Heart left ventricle (tissue), 16 donors: ENCODE results near the gene XRCC5. TPM values are rescaled to one million over a fixed set of nuclear protein-coding genes. Genes with fewer than 3 reads are reported as not detected.

ENCODE experiments used
- ATAC-seq, 4 donors: fragments of 200-7000 bp; cut with Tn5 transposase; one replicate each; pipeline ENCODE4 v1.9.1; 2020 to 2022; ENCODE audit warnings: moderate library complexity in 4 of 4, mild to moderate bottlenecking in 3 of 4, moderate number of reproducible peaks in 1 of 4
- DNase-seq, 5 donors: peaks; one replicate each; pipeline ENCODE4 v3.0.0-alpha.2; 2020
- H3K27ac ChIP-seq, 12 donors: fragments of 200-600 bp; sonication (generic) in 4 of 12; one replicate each; pipeline versions ENCODE4 v1.5.0 to v1.8.0; 2016 to 2022; ENCODE audit warnings: mild to moderate bottlenecking in 2 of 12
- H3K27me3 ChIP-seq, 9 donors: fragments of 200-600 bp; sonication (generic) in 2 of 9; one replicate each; pipeline versions ENCODE4 v1.5.1 to v1.8.0; 2016 to 2022; ENCODE audit warnings: mild to moderate bottlenecking in 3 of 9
- H3K36me3 ChIP-seq, 9 donors: fragments of 200-600 bp; sonication (generic) in 2 of 9; one replicate each; pipeline versions ENCODE4 v1.5.0 to v1.8.0; 2018 to 2022; ENCODE audit warnings: mild to moderate bottlenecking in 2 of 9
- H3K4me1 ChIP-seq, 12 donors: fragments of 200-600 bp; sonication (generic) in 4 of 12; one replicate each; pipeline versions ENCODE4 v1.5.0 to v1.8.0; 2016 to 2022; ENCODE audit warnings: mild to moderate bottlenecking in 3 of 12
- H3K4me3 ChIP-seq, 12 donors: fragments of 200-600 bp; sonication (generic) in 4 of 12; one replicate each; pipeline versions ENCODE4 v1.5.0 to v1.8.0; 2017 to 2022; ENCODE audit warnings: mild to moderate bottlenecking in 9 of 12, moderate library complexity in 4 of 12
- H3K9me3 ChIP-seq, 12 donors: fragments of 200-600 bp; sonication (generic) in 4 of 12; one replicate each; pipeline versions ENCODE4 v1.5.0 to v1.8.0; 2016 to 2022; ENCODE audit warnings: mild to moderate bottlenecking in 1 of 12
- POLR2A ChIP-seq, 2 donors: fragments of 450-650 bp; IDR thresholded peaks; one replicate each; pipeline ENCODE4 v1.6.1; 2017; ENCODE audit warnings: antibody characterized with exemption in 2 of 2, mild to moderate bottlenecking in 2 of 2, moderate library complexity in 2 of 2
- WGBS, 4 donors: extraction: QIAGEN DNeasy Blood & Tissue Kit in 2 of 4; methylation state at CpG; one replicate each; pipeline versions ENCODE4 v1.1.5 to v1.1.7; 2013 to 2018; 5-methylcytosine and 5-hydroxymethylcytosine counted together
- intact Hi-C, 10 donors: fragments of 100-400 bp; cut with DNase I; formaldehyde crosslinking; loops; one replicate each; pipeline versions ENCODE4 v1.11.1 to v1.14.2; 2022
- polyA plus RNA-seq, 2 donors: library from polyadenylated mRNA; stranded (reverse); fragments of 200-250 nt; gene quantifications; one replicate each; pipeline ENCODE4 v1.2.3, GENCODE V29; 2013
- total RNA-seq, 9 donors: library from RNA; depleted of rRNA in 2 of 9; stranded (reverse); fragments of >200 nt in 2 of 9; fragmentation: NEBNext Ultra II Directional in 3 of 9; extraction: Animal tissue kit (Norgen Biotek cat#: 25700) in 3 of 9; gene quantifications; one replicate each; pipeline versions ENCODE4 v1.1.0 to v1.2.4, GENCODE V29; 2016 to 2023
- TF ChIP-seq, protein P1 (sequence below), 12 donors: fragments of 200-600 bp; sonication (generic) in 4 of 12; IDR thresholded peaks; one replicate each; pipeline versions ENCODE4 v1.5.0 to v1.8.0; 2018 to 2022; ENCODE audit warnings: antibody characterized with exemption in 12 of 12, mild to moderate bottlenecking in 5 of 12
- donor health status: ischemic (EF 13 %, LVEDD 7.1; RV severe dilation, severe dysfunction).
- donor health status: healthy with polysubstance abuse.
- donor health status: DM: no; HTN: yes; CAD: no.
- donor health status: DM: no; HTN: no; CAD: no.
- donor health status: ischemic (EF 25% LVEDD 6.9; RV normal size, moderate dysfunction).
- donor health status: ischemic (EF 25% LVEDD 5.7; RV mildly dilated, moderate dysfunction).
- donor health status: healthy.
- donor health status: DM: yes; HTN: yes; CAD: no.
- donor health status: ischemic (EF 35%, LVEDD 5.7; RV mildly dilated, moderate dysfunction).
- donor health status: nonischemic (EF 11% LVEDD 7.7; RV severe dilation, severe dysfunction).
- donor health status: DM: yes; HTN: yes; CAD: no.
- donor health status: PGD.
- donor health status: ischemic (EF 29% LVEDD 5.4; RV normal size, mild dysfunction).
- donor health status: nonischemic (EF 23%, LVEDD 6.1; RV moderate dilation, normal function).

Gene XRCC5
- total and polyA plus RNA-seq, 11 donors: 40.0 to 197 (median 126) TPM

- H3K36me3 ChIP-seq: no peaks in the 10 kb centered on the region
- no peak for TF ChIP-seq POLR2A (IDR thresholded peaks at IDR 0.05)
- TF ChIP-seq, protein P1, sequence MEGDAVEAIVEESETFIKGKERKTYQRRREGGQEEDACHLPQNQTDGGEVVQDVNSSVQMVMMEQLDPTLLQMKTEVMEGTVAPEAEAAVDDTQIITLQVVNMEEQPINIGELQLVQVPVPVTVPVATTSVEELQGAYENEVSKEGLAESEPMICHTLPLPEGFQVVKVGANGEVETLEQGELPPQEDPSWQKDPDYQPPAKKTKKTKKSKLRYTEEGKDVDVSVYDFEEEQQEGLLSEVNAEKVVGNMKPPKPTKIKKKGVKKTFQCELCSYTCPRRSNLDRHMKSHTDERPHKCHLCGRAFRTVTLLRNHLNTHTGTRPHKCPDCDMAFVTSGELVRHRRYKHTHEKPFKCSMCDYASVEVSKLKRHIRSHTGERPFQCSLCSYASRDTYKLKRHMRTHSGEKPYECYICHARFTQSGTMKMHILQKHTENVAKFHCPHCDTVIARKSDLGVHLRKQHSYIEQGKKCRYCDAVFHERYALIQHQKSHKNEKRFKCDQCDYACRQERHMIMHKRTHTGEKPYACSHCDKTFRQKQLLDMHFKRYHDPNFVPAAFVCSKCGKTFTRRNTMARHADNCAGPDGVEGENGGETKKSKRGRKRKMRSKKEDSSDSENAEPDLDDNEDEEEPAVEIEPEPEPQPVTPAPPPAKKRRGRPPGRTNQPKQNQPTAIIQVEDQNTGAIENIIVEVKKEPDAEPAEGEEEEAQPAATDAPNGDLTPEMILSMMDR (IDR thresholded peaks at IDR 0.05): no peak
- WGBS, 4 donors: 86 to 91% (median 90%) methylated on average over 11 of the region's 11 CpGs
These were observed 25.5 kb upstream of the XRCC5 start for GRCh38 chr2:216083464-216084281.

GRCh38 chr2:216084547-216084946, 24.6 kb upstream of the XRCC5 start:
- H3K9me3 ChIP-seq: no peaks in the 10 kb centered on the region
- DNase-seq: no peak
- intact Hi-C loops: no loop called here
- no peaks in the 10 kb centered on the region for H3K27me3 ChIP-seq
- TF ChIP-seq, protein P1 (IDR thresholded peaks at IDR 0.05): no peak
- TF ChIP-seq POLR2A (IDR thresholded peaks at IDR 0.05): no peak
- H3K4me1 ChIP-seq: peaks cover 0 to 28% (median 4%) of the 10 kb centered on the region in 12 donors
- ATAC-seq: no peak
- H3K4me3 ChIP-seq: no peak overlapping the region
- WGBS, 4 donors: 58 to 76% (median 69%) methylated on average over 3 of the region's 3 CpGs
- H3K36me3 ChIP-seq: no peaks in the 10 kb centered on the region
- peak overlapping the region in 1 of 12 donors; percentile 44 for H3K27ac ChIP-seq

More at GRCh38 chr2:216083464-216084281, 25.5 kb upstream of the XRCC5 start:
- intact Hi-C loops: no loop called here
- H3K4me1 ChIP-seq: peaks cover 0 to 28% (median 4%) of the 10 kb centered on the region in 12 donors
- no peak overlapping the region for H3K4me3 ChIP-seq
- ATAC-seq: no peak
- H3K27me3 ChIP-seq: no peaks in the 10 kb centered on the region
- H3K9me3 ChIP-seq: no peaks in the 10 kb centered on the region
- peak overlapping the region in 1 of 12 donors; percentile 44 for H3K27ac ChIP-seq
- DNase-seq: no peak

DNA sequence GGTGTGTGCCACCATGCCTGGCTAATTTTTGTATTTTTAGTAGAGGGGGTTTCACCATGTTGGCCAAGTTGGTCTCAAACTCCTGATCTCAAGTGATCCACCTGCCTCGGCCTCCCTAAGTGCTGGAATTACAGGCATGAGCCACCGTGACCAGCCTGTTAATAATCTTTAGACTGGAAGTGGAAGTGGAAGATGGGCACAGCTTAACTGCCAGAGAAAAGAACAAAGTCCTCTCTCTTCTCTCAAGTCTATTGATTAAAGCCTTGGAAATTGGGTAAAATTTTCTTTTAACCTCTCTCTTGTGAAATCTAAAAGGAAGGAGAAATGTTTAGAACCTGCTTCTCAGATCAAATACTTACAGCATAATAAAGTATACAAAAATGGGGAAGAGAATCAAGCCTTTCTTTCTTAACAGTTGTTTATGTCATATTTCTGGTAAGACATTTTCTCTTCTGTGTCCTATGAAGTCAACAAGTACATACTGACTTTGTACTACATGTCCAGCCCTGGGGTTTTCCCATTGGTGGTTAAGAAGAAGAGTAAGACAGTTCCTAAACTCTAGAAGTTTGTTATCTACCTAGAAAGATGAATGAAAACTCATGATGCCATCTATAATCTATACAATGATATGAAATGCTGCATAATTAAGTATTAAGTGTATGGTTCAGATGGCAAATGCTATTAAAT, 22.8 kb upstream of the XRCC5 start:
- Histone ChIP-seq H3K27ac (no peak overlapping the region), H3K4me3 (no peak overlapping the region), H3K36me3 (no peaks in the 10 kb centered on the region), H3K9me3 (no peaks in the 10 kb centered on the region), H3K27me3 (no peaks in the 10 kb centered on the region), H3K4me1 (peaks cover 0 to 20% (median 3%) of the 10 kb centered on the region in 12 donors)
- DNase-seq: no peak
- WGBS, 4 donors: 90 to 100% (median 92%) methylated on average over 2 of the region's 2 CpGs
- ATAC-seq: no peak
- TF ChIP-seq, protein P1 (IDR thresholded peaks at IDR 0.05): no peak
- TF ChIP-seq POLR2A (IDR thresholded peaks at IDR 0.05): no peak
- intact Hi-C loops: no loop called here

- intact Hi-C loops: no loop called here
- 90 to 98% (median 95%) methylated on average over 1 of the region's 1 CpG for WGBS, 4 donors
- H3K27ac ChIP-seq: no peak overlapping the region
- no peaks in the 10 kb centered on the region for H3K27me3 ChIP-seq
- no peaks in the 10 kb centered on the region for H3K9me3 ChIP-seq
- no peak overlapping the region for H3K4me3 ChIP-seq
- no peak for ATAC-seq
- no peak for DNase-seq
- H3K36me3 ChIP-seq: no peaks in the 10 kb centered on the region
- TF ChIP-seq, protein P1 (IDR thresholded peaks at IDR 0.05): no peak
- no peak for TF ChIP-seq POLR2A (IDR thresholded peaks at IDR 0.05)
- H3K4me1 ChIP-seq: no peaks in the 10 kb centered on the region
These were observed 18.8 kb upstream of the XRCC5 start for GRCh38 chr2:216090369-216090786.
